Ramos (cell line): Measurements from ENCODE around the gene SLC6A20.

Experiments used
- in situ Hi-C: fragments of 300-500 bp; cut with MboI; formaldehyde crosslinking; loops from one replicate; pipeline ENCODE4 v1.14.3; 2022; ENCODE audit warnings: low sequenced_read_pairs; ENCODE audit not compliant: unreplicated experiment

SLC6A20 gene, protein sequence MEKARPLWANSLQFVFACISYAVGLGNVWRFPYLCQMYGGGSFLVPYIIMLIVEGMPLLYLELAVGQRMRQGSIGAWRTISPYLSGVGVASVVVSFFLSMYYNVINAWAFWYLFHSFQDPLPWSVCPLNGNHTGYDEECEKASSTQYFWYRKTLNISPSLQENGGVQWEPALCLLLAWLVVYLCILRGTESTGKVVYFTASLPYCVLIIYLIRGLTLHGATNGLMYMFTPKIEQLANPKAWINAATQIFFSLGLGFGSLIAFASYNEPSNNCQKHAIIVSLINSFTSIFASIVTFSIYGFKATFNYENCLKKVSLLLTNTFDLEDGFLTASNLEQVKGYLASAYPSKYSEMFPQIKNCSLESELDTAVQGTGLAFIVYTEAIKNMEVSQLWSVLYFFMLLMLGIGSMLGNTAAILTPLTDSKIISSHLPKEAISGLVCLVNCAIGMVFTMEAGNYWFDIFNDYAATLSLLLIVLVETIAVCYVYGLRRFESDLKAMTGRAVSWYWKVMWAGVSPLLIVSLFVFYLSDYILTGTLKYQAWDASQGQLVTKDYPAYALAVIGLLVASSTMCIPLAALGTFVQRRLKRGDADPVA

DNA sequence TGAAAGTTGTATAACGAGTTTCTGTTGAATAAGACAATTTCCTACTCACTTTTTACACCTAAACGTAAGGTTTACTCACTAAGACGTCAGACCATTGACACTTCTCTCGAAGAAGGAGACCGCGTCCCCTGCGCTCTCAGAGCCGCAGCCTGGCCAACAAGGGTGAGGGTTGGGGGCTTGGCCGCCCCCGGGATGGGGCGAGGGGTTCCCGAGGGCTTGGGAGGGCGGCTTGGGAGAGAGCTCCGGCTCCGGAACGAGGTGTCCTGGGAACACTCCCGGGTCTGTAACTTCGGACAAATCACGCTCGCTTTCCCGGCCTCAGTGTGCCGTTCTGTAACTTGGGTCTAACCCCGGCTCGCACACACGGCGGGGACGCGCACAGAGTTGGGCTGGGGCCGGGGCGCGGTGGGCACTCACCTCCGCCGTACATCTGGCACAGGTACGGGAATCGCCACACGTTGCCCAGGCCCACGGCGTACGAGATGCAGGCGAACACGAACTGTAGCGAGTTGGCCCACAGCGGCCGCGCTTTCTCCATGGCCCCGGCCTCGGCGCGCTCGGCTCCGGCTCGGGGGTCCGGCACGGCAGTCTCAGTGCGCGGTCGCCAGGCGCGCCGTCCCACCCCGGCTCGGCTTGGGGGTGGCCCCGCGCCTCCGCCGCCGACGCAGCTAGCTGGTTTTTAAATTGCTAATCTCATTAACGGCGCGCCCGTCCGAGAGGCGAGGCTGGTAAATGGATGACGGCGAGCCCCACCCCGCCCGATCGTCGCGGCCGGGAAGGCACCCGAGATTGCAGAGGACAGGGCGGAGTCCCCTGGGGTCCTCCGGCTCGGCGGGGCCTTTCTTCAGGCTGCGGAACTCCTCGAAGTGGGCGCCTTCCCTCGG is at the start of gene SLC6A20:
SLC6A20 (minus strand) TSS at position 655 of the 884 bp plus-strand sequence; CDS start at position 538, 117 bp downstream.
- in situ Hi-C loops = no loop called here

DNA sequence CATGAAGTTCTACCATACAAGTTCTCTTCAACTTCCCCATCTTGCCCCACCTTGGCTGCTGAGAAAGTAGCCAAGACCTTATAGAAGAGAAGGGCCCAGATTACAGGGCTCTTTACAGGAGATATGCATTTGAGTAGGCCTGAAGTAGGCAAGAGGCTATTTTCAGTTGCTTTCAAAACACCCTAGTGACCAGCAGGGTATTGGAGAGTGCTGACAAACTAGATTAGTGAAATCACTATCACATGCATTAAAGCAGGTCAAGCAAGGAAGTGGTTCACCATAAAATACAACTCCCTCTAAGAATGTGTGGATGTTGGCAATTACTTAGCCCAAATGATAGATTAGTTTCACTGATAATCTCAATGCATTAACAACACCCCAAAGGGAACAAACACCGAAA is 48.3 kb upstream of the SLC6A20 start:
- in situ Hi-C loops = no loop called here

DNA sequence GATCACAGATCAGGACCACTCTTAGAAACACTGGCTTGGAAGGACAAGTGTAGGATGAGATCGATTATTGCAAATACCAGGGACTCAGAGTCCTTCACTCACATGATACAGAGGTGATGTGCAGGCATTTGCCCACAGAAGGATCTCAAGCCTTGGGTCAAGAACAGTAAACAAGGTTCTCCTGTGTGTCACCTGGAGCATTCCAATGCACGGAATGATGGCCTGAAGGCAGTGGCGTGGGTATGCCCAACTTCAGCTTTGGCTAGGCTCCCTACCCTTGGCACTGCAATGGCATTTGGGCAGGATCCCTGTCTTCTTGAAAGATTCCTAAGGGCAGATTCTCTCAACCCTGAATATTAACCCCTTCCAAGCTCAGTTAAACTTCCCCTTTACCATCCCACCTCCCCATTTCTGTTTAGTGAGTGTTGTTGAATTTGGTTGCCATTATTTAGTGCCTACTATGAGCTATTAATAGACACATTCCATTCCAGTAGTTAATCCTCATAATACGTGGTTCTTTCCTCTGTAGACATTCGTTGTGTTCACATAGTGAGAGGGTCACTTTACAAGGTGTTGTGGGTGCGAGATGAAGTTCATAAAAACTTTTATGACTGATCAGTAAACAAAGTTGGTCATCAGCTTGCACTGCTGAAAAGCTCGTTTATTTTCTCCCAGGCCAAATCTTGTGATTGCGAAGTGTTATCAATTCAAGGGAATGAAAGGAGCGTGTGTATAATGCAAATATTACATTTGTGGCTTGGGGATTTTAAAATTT is 46.7 kb upstream of the SLC6A20 start:
- in situ Hi-C loops = no loop called here

DNA sequence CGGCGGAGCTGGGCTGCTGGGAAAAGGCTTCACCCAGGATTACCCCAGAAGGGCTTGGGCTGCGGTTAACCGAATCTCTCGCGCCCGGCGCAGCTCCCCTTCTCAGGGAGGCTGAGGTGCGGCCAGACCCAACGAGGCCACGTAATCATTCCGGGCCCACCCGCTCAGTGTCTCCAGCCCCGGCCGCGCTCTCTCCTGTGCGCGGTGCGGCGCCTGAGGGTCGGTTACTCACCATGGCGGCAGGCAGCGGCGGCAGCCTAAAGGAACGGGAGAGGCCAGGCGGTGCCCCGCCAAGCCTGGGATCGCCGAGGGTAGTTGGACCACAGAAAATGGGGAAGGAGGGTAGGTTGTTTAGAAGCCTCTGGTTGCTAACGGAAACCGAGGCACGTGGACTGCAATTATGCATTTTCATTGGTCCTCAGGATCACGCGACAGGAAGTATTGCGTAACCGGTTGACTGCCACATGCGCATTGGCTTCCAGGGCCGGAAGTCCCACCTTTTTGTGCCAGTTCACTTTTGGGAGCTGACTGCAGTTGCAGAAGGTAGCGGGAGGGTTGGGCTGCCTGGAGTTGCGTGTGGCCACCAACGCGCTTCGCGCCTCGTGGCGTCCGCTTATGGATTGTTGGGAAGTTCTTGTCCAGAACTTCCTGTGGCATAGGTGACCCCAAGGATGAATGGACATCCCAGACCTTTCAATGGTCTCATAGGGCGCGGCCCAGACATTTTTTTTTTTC is 45.6 kb upstream of the SLC6A20 start, which contains the start of gene LZTFL1:
LZTFL1 (minus strand) TSS at position 363 of the 735 bp plus-strand sequence; CDS start at position 235, 128 bp downstream.
- in situ Hi-C loops = no loop called here

DNA sequence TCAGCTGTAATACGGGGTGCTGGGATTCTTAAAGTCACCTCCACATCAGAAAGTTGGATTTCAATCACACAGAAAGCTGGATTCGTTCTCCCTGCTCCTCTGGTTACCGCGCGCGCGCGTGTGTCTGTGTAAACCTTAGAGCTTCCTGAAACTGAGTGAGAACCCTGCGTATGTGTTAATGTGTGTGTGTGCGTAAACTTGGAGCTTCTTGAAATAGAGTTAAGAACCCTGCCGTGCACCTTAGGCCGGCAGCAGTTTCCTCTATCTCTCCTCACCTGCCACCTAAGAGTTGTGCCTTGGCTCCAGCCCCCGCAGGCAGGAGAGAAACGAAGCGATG is 45.1 kb upstream of the SLC6A20 start:
- in situ Hi-C loops = no loop called here

DNA sequence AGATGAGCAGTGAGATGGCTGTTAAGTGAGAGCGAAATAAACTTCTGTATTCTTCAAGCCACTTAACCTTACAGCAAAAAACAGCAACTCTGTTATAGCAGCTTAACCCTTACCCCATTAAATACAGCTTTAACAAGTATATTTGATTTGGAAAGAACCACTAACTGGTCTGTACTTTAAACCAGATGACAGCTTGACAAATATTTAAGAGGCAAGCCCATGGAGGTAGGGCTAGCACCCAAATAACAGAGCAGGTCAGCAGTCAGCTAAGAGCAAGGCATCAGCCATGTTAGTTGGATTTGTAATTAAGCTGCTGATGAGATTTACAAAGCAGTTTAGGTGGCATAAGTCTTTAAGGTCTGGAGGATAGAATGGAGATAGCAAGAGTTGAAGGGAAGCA is 42.1 kb upstream of the SLC6A20 start:
- in situ Hi-C loops = no loop called here

DNA sequence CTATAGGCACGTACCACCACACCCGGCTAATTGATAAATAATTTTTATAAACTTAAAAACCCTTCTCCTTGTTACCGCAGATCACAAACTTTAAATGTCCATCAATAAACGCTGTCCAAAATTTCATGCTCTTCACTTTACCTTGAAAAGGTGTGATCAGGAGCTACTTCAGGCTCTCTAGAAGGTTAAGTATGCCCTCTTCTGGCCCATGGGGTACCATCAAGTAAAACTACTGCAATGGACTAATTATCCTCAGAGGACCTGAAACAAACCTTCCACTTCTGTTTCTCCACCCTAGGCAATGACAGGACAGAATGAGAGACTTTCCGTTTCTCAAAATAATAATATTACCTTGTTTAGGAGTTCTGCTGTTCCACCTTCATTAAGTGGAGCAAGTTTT is 36.4 kb upstream of the SLC6A20 start:
- in situ Hi-C loops = no loop called here

DNA sequence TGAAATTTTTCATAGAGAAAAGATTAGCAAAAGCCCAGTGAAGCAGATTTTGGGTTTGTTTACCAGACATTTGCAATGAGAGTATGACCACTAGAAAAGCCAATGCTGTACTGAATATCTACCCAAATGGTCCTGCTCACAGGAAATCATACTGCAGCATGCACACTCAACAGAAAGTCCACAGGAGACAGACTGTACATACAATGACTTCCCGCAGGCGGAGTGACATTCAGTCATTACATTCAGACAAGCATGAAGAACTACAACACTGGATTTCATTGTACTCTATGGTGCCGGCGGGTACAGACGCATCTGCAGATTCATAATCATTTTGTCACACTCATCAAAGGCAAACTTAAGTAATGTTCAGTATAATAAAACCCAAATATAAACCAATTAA is 33.8 kb upstream of the SLC6A20 start:
- in situ Hi-C loops = no loop called here

DNA sequence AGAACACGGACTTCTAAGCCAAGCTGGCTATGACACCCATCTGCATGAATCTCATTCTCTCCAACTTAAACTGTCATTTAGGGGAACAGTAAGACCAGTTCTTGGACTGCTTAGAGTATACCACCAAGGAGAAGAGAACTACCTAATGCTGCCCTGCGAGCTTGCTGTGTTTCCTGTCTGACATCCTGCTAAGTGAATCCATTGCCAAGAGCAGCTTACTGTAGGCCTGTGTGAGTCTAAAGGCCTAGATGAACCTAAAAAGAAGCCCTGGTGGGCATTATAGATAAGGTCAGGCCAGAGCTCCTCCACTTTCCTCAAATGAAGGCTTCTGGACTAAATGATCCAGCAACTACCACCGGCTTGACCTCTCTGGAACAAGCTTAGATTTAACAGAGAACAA is 30.6 kb upstream of the SLC6A20 start:
- in situ Hi-C loops = no loop called here

DNA sequence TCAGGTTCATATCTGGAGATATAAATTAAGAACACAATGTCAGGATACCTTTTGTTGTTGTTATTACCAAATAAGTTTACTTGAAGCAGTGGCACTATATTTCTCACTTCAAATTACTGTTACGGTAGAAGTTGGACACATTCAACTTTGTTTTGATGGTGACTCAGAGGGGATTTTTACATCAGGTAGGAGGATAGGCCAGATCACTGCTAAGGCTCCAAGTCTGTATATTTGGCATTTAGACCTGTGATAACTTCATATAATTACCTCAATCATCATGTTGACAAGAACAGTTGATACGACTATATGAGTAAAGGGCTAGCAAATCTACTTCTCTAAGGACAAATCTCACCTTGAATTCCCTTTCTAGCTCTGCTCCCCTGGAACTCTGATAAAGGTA is 30.0 kb upstream of the SLC6A20 start:
- in situ Hi-C loops = no loop called here

DNA sequence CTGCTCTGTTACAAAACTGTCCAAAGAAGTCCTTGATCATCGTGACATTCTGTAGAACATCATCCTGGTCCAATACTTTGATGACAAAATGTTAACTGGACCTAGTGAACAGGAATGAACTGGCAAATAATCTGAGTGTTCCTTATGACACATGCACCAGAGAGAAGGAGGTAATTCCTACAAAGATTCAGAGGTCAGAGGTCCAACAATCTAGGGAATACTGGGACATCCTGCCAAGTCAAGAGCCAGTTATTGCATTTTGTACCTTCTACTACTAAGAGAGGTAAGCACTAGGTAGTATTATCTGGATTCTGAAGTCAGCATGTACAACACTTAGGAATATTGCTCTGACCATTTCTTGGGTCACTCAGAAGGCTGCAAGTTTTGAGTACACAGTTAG is 24.8 kb upstream of the SLC6A20 start:
- in situ Hi-C loops = no loop called here

DNA sequence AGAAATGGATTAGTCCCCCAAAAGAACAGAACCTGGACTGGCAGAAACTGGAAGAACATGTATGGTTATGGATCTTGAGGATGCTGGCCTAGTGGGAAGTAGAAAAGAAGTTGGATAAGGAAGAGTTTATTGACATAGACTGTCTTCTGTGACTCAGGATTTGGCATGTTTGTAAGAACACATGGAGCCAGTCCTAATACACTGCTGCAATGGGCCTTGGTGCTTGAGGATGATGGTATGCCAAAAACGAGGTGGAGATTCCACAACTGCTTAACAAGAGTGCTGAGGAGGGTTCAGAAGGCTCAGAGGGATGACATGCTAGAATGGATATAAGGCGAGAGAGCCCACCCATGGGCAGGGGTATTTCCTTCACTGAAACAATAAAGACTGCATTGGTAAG is 23.2 kb upstream of the SLC6A20 start:
- in situ Hi-C loops = no loop called here

DNA sequence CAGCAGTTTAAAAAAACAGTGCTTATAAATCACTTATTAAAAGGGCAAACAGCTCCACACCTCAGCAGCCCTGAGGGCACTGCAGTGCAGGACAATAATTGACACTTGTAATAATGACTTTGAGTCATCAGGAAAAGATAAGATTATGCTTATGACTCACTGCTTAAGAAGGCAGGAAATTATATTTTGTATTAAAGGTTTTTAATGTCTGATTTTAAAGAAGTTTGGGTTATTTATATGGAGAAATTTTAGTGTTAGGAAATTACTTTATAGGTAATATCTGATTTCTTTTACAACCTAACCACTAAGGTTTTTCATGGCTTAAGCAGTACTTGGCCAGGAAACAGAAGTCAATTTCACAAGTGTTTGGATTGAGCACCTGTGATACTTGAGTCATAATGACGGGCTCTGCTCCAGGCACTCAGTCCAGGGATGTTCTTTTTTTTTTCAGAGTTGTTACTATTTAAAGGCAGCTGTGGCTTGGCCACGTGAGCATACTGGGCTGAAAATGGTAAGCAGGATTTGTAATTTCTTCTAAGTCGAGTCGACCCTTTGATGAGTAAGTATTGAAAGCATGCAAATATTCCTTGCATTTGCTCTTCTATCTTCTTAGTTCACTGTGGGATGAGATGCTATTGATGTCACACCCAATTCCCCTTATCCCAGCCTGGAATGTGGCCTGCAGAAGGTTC is 21.6 kb upstream of the SLC6A20 start:
- in situ Hi-C loops = no loop called here

DNA sequence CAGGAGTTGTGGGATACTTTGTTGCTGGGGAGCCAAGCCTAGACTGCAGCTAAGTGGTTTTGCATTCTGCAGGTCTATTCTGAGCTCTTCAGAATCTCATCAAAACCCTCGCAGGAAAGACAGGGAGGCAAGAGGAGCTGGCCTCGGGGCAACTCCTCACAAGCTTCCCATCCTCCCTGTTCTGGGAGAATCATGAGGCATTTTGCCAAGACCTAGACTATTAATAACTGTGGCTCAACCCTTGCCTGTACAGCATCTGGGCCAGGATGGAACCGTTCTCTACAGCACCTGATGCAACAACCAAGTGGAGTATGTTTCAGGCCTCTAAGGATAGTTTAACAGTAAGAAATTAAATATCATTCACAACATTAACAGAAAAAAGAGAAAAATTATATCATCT is 20.2 kb upstream of the SLC6A20 start:
- in situ Hi-C loops = no loop called here

DNA sequence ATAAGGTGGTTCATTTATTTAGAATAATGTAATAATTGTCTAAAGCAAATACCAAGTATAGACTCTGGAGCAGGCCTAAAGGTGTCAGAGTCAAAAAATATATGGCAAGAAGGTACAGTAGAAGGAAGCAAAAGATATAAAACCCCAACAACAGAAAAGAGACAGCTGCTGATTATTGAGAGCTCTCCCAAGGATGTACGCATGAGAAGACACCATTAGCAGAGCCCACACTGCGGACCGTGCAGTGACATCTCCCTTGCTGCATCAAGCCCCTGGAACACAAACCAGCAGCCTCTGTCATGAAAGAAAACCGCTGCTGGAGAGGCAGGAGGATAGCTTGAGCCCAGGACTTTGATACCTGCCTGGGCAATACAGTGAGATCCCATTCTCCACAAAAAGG is 18.0 kb upstream of the SLC6A20 start:
- in situ Hi-C loops = no loop called here

DNA sequence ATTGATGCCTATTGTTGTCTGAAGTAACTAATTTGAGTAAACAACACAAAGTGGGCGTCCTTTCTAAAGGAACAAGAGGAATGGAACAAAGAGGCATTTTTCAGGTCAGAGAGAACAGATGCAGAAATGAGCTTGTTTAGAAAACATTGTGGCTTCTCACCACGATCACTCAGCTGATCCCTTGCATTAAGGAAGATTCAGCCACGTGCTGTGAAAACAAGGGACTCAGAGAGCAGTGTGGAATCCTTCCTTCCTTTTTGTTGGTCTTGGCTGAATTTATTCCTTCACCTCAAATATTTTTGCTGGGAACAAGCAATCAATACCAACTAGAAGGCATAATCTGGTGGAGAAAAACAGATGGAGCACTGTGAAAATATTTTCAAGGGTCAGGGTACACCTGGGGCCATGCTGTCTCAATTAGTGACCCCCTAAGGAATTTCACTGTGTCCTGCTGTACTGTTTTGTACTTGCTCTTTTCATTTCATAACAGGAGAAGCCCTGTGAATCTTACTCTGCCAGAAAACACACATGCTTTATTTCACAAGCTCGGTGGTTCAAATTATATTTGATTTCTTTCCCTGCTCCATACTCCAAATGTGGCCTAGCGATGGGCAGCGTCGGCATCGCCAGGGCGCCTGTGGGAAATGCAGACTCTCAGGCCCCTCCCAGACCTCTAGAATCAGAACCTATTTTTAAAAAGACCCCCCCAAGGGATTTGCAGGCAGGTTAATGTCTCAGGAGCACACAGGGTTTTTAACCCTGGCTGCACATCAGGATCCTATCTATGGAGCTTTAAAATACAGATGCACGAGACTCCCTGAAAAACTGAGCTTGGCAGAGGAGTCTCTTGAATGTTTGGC is 11.6 kb upstream of the SLC6A20 start:
- in situ Hi-C loops = no loop called here

DNA sequence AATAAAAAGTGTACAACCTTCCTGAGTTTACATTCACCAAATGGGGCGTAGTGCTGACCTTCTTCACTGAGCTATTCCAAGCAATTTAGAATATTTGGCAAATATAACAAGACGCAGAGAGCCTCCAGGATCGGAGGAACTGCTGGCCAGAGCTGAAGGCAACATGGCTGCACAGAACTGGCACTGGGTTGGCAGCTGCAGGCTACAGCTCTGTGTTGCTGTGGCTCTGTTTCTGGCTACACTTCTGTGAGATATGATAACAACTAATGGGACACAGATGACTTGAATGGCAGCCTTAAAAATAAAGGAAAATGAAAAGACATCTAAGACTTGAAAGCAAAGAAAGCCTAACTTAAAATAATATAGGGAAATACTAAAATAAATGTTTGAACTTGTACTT is 10.8 kb upstream of the SLC6A20 start:
- in situ Hi-C loops = no loop called here

DNA sequence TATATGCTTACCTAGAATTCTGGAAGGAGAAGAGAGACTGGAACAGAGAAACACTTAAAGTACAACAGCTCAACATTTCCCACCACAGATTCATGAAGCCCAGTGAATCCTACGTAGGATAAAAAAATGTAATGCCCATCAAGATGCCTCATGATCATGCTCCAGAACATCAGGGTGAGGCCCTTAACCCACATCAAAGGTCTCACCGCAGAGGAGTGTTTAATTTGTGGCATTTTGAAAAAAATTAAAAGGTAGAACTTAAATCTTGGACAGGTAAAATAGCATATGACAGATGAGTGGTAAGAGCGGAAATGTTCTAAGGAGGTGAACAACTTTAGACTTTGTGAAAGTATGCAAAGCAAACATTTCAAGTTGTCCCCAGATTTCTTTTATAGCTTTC is 9.7 kb upstream of the SLC6A20 start:
- in situ Hi-C loops = no loop called here
